Pancreas (tissue), 10 donors: ENCODE data around the gene DYDC2. TPM values are rescaled to one million over a fixed set of nuclear protein-coding genes. Genes with fewer than 3 reads are reported as not detected.
"Not testable (repeated sequence)": the region's sequence is repeated elsewhere in the genome, so short reads cannot be mapped to it uniquely, and the experiment has no call there.

Source experiments
- ATAC-seq, 4 donors: fragments of 200-7000 bp; cut with Tn5 transposase; one replicate each; pipeline versions ENCODE4 v1.8.0 to v1.9.1; 2020; ENCODE audit warnings: mild to moderate bottlenecking in 4 of 4, moderate library complexity in 4 of 4
- DNase-seq, 6 donors: peaks; one replicate each; pipeline ENCODE4 v3.0.0-alpha.2; 2020
- FAIRE-seq: peaks from 2 replicates; lab custom pipeline; 2012; peaks lifted over from hg19 to GRCh38; lab: Jason Lieb, UNC
- H3K27ac ChIP-seq, 4 donors: fragments of 200-600 bp; sonication (generic); 1 replicate in 3 of 4; 2 replicates in 1 of 4; pipeline versions ENCODE4 v1.5.0 to v1.8.0; 2020
- H3K27me3 ChIP-seq, 4 donors: fragments of 200-600 bp; one replicate each; pipeline ENCODE4 v1.8.0; 2021
- H3K36me3 ChIP-seq, 3 donors: fragments of 200-600 bp; sonication (generic) in 1 of 3; one replicate each; pipeline versions ENCODE4 v1.5.0 to v1.8.0; 2020 to 2021
- H3K4me1 ChIP-seq, 3 donors: fragments of 200-600 bp; one replicate each; pipeline ENCODE4 v1.8.0; 2021
- H3K4me3 ChIP-seq, 4 donors: fragments of 200-600 bp; sonication (generic) in 2 of 4; one replicate each; pipeline versions ENCODE4 v1.5.0 to v1.8.0; 2020 to 2021
- H3K9me3 ChIP-seq, 4 donors: fragments of 200-600 bp; one replicate each; pipeline ENCODE4 v1.8.0; 2021
- CTCF ChIP-seq, 4 donors: fragments of 200-600 bp; sonication (generic) in 3 of 4; IDR thresholded peaks; one replicate each; pipeline versions ENCODE4 v1.5.0 to v1.8.0; 2021; ENCODE audit warnings: antibody characterized with exemption in 4 of 4
- WGBS, 2 donors: extraction: QIAGEN DNeasy Blood & Tissue Kit; methylation state at CpG; one replicate each; pipeline ENCODE4 v1.1.7; 2013; 5-methylcytosine and 5-hydroxymethylcytosine counted together
- intact Hi-C, 3 donors: fragments of 100-400 bp; cut with DNase I; formaldehyde crosslinking; loops; one replicate each; pipeline versions ENCODE4 v1.11.1 to v1.14.2; 2022
- polyA plus RNA-seq, 2 donors: library from polyadenylated mRNA; stranded (reverse); fragments of 200-250 nt; gene quantifications; one replicate each; pipeline ENCODE4 v1.2.3, GENCODE V29; 2013
- total RNA-seq, 6 donors: library from RNA; stranded (reverse); fragmentation: NEBNext Ultra II Directional in 4 of 6; extraction: Animal tissue kit (Norgen Biotek cat#: 25700) in 4 of 6; gene quantifications; one replicate each; pipeline versions ENCODE4 v1.2.1 to v1.2.4, GENCODE V29; 2021 to 2023
- donor health status: healthy with polysubstance abuse.
- donor health status: DM: no; HTN: no; CAD: no; lungs with moderate emphysema.
- donor health status: DM: no; HTN: no; CAD: no.
- donor health status: control.
- donor health status: control.
- donor health status: Bipolar disorder and iron deficiency.
- donor health status: DM: yes; HTN: yes; CAD: no.
- donor health status: DM: no; HTN: no; CAD: no.
- donor health status: DM: no; HTN: no; CAD: no.
- donor health status: DM: yes; HTN: yes; CAD: no.

Gene DYDC2
- total and polyA plus RNA-seq, 8 donors: 0.05 to 0.44 (median 0.24) TPM; not detected in 4

GRCh38 chr10:80413271-80413996 is 56.9 kb downstream of the DYDC2 start:
- Histone ChIP-seq H3K4me1 (peaks cover 0 to 14% (median 7%) of the 10 kb centered on the region in 3 donors), H3K36me3 (no peaks in the 10 kb centered on the region), H3K9me3 (no peaks in the 10 kb centered on the region), H3K4me3 (no peak overlapping the region), H3K27me3 (no peaks in the 10 kb centered on the region), H3K27ac (peak overlapping the region in 2 of 4 donors; percentile 29 to 33)
- ATAC-seq (peak in 1 of 4 donors; percentile 10), DNase-seq (no peak), FAIRE-seq (no peak)
- 88 to 89% methylated on average over 12 of the region's 12 CpGs for WGBS, 2 donors
- no peak for TF ChIP-seq CTCF (IDR thresholded peaks at IDR 0.05)
- intact Hi-C loops: no loop called here

GRCh38 chr10:80414142-80414895 is 57.7 kb downstream of the DYDC2 start:
- peak overlapping the region in 2 of 4 donors; percentile 29 to 33 for H3K27ac ChIP-seq
- H3K9me3 ChIP-seq: no peaks in the 10 kb centered on the region
- H3K4me1 ChIP-seq: peaks cover 0 to 14% (median 7%) of the 10 kb centered on the region in 3 donors
- WGBS, 2 donors: 36 to 40% methylated on average over 7 of the region's 7 CpGs
- TF ChIP-seq CTCF (IDR thresholded peaks at IDR 0.05): no peak
- DNase-seq (no peak), ATAC-seq (peak; percentile 56 to 72 (median 66)), FAIRE-seq (no peak)
- intact Hi-C loops: no loop called here
- no peaks in the 10 kb centered on the region for H3K36me3 ChIP-seq
- H3K4me3 ChIP-seq: no peak overlapping the region
- H3K27me3 ChIP-seq: no peaks in the 10 kb centered on the region

GRCh38 chr10:80415734-80416478 is 59.3 kb downstream of the DYDC2 start:
- peaks cover 0 to 14% (median 7%) of the 10 kb centered on the region in 3 donors for H3K4me1 ChIP-seq
- no peak overlapping the region for H3K4me3 ChIP-seq
- FAIRE-seq (no peak), DNase-seq (no peak), ATAC-seq (no peak)
- intact Hi-C loops: no loop called here
- WGBS, 2 donors: 70 to 71% methylated on average over 3 of the region's 3 CpGs
- H3K27ac ChIP-seq: peak overlapping the region in 1 of 4 donors; percentile 23
- no peaks in the 10 kb centered on the region for H3K27me3 ChIP-seq
- TF ChIP-seq CTCF (IDR thresholded peaks at IDR 0.05): no peak
- no peaks in the 10 kb centered on the region for H3K36me3 ChIP-seq
- no peaks in the 10 kb centered on the region for H3K9me3 ChIP-seq

- ATAC-seq (peak in 2 of 4 donors; percentile 15 to 20), FAIRE-seq (no peak), DNase-seq (no peak)
- TF ChIP-seq CTCF (IDR thresholded peaks at IDR 0.05): no peak
- Histone ChIP-seq H3K36me3 (no peaks in the 10 kb centered on the region), H3K27me3 (no peaks in the 10 kb centered on the region), H3K9me3 (no peaks in the 10 kb centered on the region), H3K4me1 (peaks cover 0 to 10% (median under 1%) of the 10 kb centered on the region in 3 donors), H3K4me3 (no peak overlapping the region), H3K27ac (peak overlapping the region in 1 of 4 donors; percentile 23)
- 76% methylated on average over 15 of the region's 15 CpGs for WGBS, 2 donors
- intact Hi-C loops: no loop called here
Measured at GRCh38 chr10:80416479-80417098, 60.0 kb downstream of the DYDC2 start.

GRCh38 chr10:80417256-80417655 is 60.7 kb downstream of the DYDC2 start:
- H3K36me3 ChIP-seq, H3K4me3 ChIP-seq, DNase-seq, H3K9me3 ChIP-seq, FAIRE-seq, H3K27ac ChIP-seq, H3K27me3 ChIP-seq, H3K4me1 ChIP-seq, intact Hi-C loops, ATAC-seq: not testable (repeated sequence)
- whole genome bisulfite sequencing, 2 donors: 77 to 82% methylated on average over 6 of the region's 6 CpGs
